Measurements from ENCODE around the gene CXCL16.

Gene CXCL16

DNA sequence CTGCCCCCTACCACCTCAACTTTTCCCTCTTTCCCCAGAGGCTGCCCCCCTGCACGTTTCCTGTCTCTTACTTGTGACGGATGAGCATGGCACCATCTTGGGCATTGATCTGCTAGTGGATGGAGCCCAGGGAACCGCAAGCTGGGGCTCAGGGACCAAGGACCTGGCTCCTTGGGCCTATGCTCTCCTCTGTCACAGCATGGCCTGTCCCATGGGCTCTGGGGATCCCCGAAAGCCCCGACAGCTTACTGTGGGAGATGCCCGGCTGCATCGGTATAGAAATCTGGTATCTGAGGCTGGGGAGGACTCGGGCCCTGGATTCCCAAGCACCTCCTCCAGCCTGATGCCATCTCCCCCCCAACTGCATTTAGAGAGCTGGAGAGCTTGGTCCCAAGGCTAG is 1.8 kb upstream of the CXCL16 start:
- H2AFZ ChIP-seq (ENCODE audit: low read length) = no peak overlapping the region
- H4K8ac ChIP-seq (ENCODE audit: low read depth, low read length) = no peak overlapping the region
- H2BK12ac ChIP-seq (ENCODE audit: low read length) = peak overlapping the region; percentile 22
- peak overlapping the region; percentile 38 for H3K18ac ChIP-seq (ENCODE audit: low read length)
- no peak overlapping the region for H3K27ac ChIP-seq (replicated peaks; ENCODE audit: low read length)
- no peaks in the 10 kb centered on the region for H3K36me3 ChIP-seq (replicated peaks in 1 of 2; ENCODE audit: control insufficient read depth in 2 of 2, insufficient read depth in 2 of 2, low read length in 2 of 2)
- peaks cover 2% of the 10 kb centered on the region for H3K79me1 ChIP-seq (ENCODE audit: low read depth, low read length)
- no peak for DNase-seq (ENCODE audit: low spot score)
- H3K4me1 ChIP-seq (ENCODE audit: control insufficient read depth in 2 of 2, insufficient read depth in 1 of 2, low read depth in 1 of 2, low read length in 2 of 2) = peaks cover 5 to 7% of the 10 kb centered on the region in 2 donors
- H3K4me3 ChIP-seq (ENCODE audit: low read length in 2 of 2) = no peak overlapping the region
- no peak overlapping the region for H3K9ac ChIP-seq (ENCODE audit: low read depth, low read length, poor library complexity)
- peak overlapping the region; percentile 71 for H3K14ac ChIP-seq (ENCODE audit: low read length)
- peaks cover 23 to 98% (median 71%) of the 10 kb centered on the region in 3 experiments for H3K27me3 ChIP-seq (ENCODE audit: control insufficient read depth in 3 of 3, insufficient read depth in 3 of 3, low read depth in 1 of 3, low read length in 3 of 3)
- no peak overlapping the region for H2AK5ac ChIP-seq (ENCODE audit: low read depth, low read length)
- H3K4ac ChIP-seq (ENCODE audit: low read length) = no peak overlapping the region
- no peak overlapping the region for H2BK15ac ChIP-seq (ENCODE audit: low read length)
- no CpG with 5 or more reads among the region's 8 CpGs for WGBS, 2 donors (ENCODE audit: extremely low coverage in 2 of 2, insufficient read length in 2 of 2, insufficient replicate concordance in 1 of 2)
- H4K91ac ChIP-seq (ENCODE audit: low read depth, low read length, poor library complexity) = no peak overlapping the region
- peaks cover 0 to 4% of the 10 kb centered on the region in 2 donors for H3K9me3 ChIP-seq (replicated peaks in 1 of 2; ENCODE audit: control insufficient read depth in 2 of 2, insufficient read depth in 1 of 2, low read depth in 1 of 2, low read length in 2 of 2)
- no peak overlapping the region for H2BK5ac ChIP-seq (ENCODE audit: low read length)
- H3K23ac ChIP-seq (ENCODE audit: low read depth, low read length, poor library complexity) = peak overlapping the region; percentile 20
- H2BK120ac ChIP-seq (ENCODE audit: low read depth, low read length) = no peak overlapping the region
- no peak overlapping the region for H3K4me2 ChIP-seq (ENCODE audit: insufficient read depth, low read length, poor library complexity, severe bottlenecking)

- H3K4me1 ChIP-seq (ENCODE audit: control insufficient read depth in 2 of 2, insufficient read depth in 1 of 2, low read depth in 1 of 2, low read length in 2 of 2) = peaks cover 5 to 7% of the 10 kb centered on the region in 2 donors
- no CpG with 5 or more reads among the region's 8 CpGs for WGBS, 2 donors (ENCODE audit: extremely low coverage in 2 of 2, insufficient read length in 2 of 2, insufficient replicate concordance in 1 of 2)
Observed at GRCh38 chr17:4740584-4740983, 856 bp upstream of the CXCL16 start.

GRCh38 chr17:4740025-4740351 is 260 bp upstream of the CXCL16 start:
- peak overlapping the region; percentile 89 for H3K18ac ChIP-seq (ENCODE audit: low read length)
- H2BK120ac ChIP-seq (ENCODE audit: low read depth, low read length) = no peak overlapping the region
- H2BK15ac ChIP-seq (ENCODE audit: low read length) = no peak overlapping the region
- no peaks in the 10 kb centered on the region for H3K36me3 ChIP-seq (replicated peaks in 1 of 2; ENCODE audit: control insufficient read depth in 2 of 2, insufficient read depth in 2 of 2, low read length in 2 of 2)
- no peak overlapping the region for H4K91ac ChIP-seq (ENCODE audit: low read depth, low read length, poor library complexity)
- no peaks in the 10 kb centered on the region for H3K79me1 ChIP-seq (ENCODE audit: low read depth, low read length)
- H2BK5ac ChIP-seq (ENCODE audit: low read length) = no peak overlapping the region
- H3K4me1 ChIP-seq (ENCODE audit: control insufficient read depth in 2 of 2, insufficient read depth in 1 of 2, low read depth in 1 of 2, low read length in 2 of 2) = peaks cover 3 to 5% of the 10 kb centered on the region in 2 donors
- H2BK12ac ChIP-seq (ENCODE audit: low read length) = peak overlapping the region; percentile 84
- no peak overlapping the region for H3K4ac ChIP-seq (ENCODE audit: low read length)
- H3K23ac ChIP-seq (ENCODE audit: low read depth, low read length, poor library complexity) = peak overlapping the region; percentile 80
- no CpG with 5 or more reads among the region's 13 CpGs for WGBS, 2 donors (ENCODE audit: extremely low coverage in 2 of 2, insufficient read length in 2 of 2, insufficient replicate concordance in 1 of 2)
- H2AK5ac ChIP-seq (ENCODE audit: low read depth, low read length) = peak overlapping the region; percentile 37
- H3K27ac ChIP-seq (replicated peaks; ENCODE audit: low read length) = no peak overlapping the region
- H4K8ac ChIP-seq (ENCODE audit: low read depth, low read length) = no peak overlapping the region
- peak overlapping the region; percentile 84 for H3K4me2 ChIP-seq (ENCODE audit: insufficient read depth, low read length, poor library complexity, severe bottlenecking)
- H3K9ac ChIP-seq (ENCODE audit: low read depth, low read length, poor library complexity) = no peak overlapping the region
- no peak overlapping the region for H3K14ac ChIP-seq (ENCODE audit: low read length)
- peaks cover 0 to 4% of the 10 kb centered on the region in 2 donors for H3K9me3 ChIP-seq (replicated peaks in 1 of 2; ENCODE audit: control insufficient read depth in 2 of 2, insufficient read depth in 1 of 2, low read depth in 1 of 2, low read length in 2 of 2)
- peak overlapping the region; percentile 46 to 73 for H3K4me3 ChIP-seq (ENCODE audit: low read length in 2 of 2)
- peak overlapping the region; percentile 98 for H2AFZ ChIP-seq (ENCODE audit: low read length)
- no peak for DNase-seq (ENCODE audit: low spot score)
- H3K27me3 ChIP-seq (ENCODE audit: control insufficient read depth in 3 of 3, insufficient read depth in 3 of 3, low read depth in 1 of 3, low read length in 3 of 3) = peaks cover 23 to 89% (median 70%) of the 10 kb centered on the region in 3 experiments

More at GRCh38 chr17:4740584-4740983, 856 bp upstream of the CXCL16 start:
- Histone ChIP-seq H3K4ac (ENCODE audit: low read length) (no peak overlapping the region), H2BK120ac (ENCODE audit: low read depth, low read length) (no peak overlapping the region), H3K9ac (ENCODE audit: low read depth, low read length, poor library complexity) (no peak overlapping the region), H2AK5ac (ENCODE audit: low read depth, low read length) (no peak overlapping the region), H3K23ac (ENCODE audit: low read depth, low read length, poor library complexity) (peak overlapping the region; percentile 40), H3K14ac (ENCODE audit: low read length) (no peak overlapping the region), H3K18ac (ENCODE audit: low read length) (no peak overlapping the region), H2BK15ac (ENCODE audit: low read length) (no peak overlapping the region), H3K36me3 (replicated peaks in 1 of 2; ENCODE audit: control insufficient read depth in 2 of 2, insufficient read depth in 2 of 2, low read length in 2 of 2) (no peaks in the 10 kb centered on the region), H3K4me3 (ENCODE audit: low read length in 2 of 2) (no peak overlapping the region), H3K9me3 (replicated peaks in 1 of 2; ENCODE audit: control insufficient read depth in 2 of 2, insufficient read depth in 1 of 2, low read depth in 1 of 2, low read length in 2 of 2) (peaks cover 0 to 4% of the 10 kb centered on the region in 2 donors), H2AFZ (ENCODE audit: low read length) (no peak overlapping the region), H4K8ac (ENCODE audit: low read depth, low read length) (no peak overlapping the region), H4K91ac (ENCODE audit: low read depth, low read length, poor library complexity) (no peak overlapping the region), H3K27ac (replicated peaks; ENCODE audit: low read length) (no peak overlapping the region), H3K79me1 (ENCODE audit: low read depth, low read length) (peaks cover 2% of the 10 kb centered on the region), H3K27me3 (ENCODE audit: control insufficient read depth in 3 of 3, insufficient read depth in 3 of 3, low read depth in 1 of 3, low read length in 3 of 3) (peaks cover 23 to 95% (median 75%) of the 10 kb centered on the region in 3 experiments), H2BK12ac (ENCODE audit: low read length) (peak overlapping the region; percentile 36), H3K4me2 (ENCODE audit: insufficient read depth, low read length, poor library complexity, severe bottlenecking) (no peak overlapping the region), H2BK5ac (ENCODE audit: low read length) (no peak overlapping the region)
- no peak for DNase-seq (ENCODE audit: low spot score)

GRCh38 chr17:4738136-4739121 is 1.3 kb downstream of the CXCL16 start:
- Histone ChIP-seq H3K27ac (replicated peaks; ENCODE audit: low read length) (no peak overlapping the region), H3K9me3 (replicated peaks in 1 of 2; ENCODE audit: control insufficient read depth in 2 of 2, insufficient read depth in 1 of 2, low read depth in 1 of 2, low read length in 2 of 2) (peaks cover 0 to 4% of the 10 kb centered on the region in 2 donors), H3K14ac (ENCODE audit: low read length) (no peak overlapping the region), H2AK5ac (ENCODE audit: low read depth, low read length) (no peak overlapping the region), H3K4me1 (ENCODE audit: control insufficient read depth in 2 of 2, insufficient read depth in 1 of 2, low read depth in 1 of 2, low read length in 2 of 2) (peaks cover 3% of the 10 kb centered on the region in 2 donors), H4K8ac (ENCODE audit: low read depth, low read length) (no peak overlapping the region), H2BK120ac (ENCODE audit: low read depth, low read length) (no peak overlapping the region), H2BK5ac (ENCODE audit: low read length) (no peak overlapping the region), H2BK15ac (ENCODE audit: low read length) (peak overlapping the region; percentile 4), H3K36me3 (replicated peaks in 1 of 2; ENCODE audit: control insufficient read depth in 2 of 2, insufficient read depth in 2 of 2, low read length in 2 of 2) (no peaks in the 10 kb centered on the region), H3K79me1 (ENCODE audit: low read depth, low read length) (no peaks in the 10 kb centered on the region), H3K27me3 (ENCODE audit: control insufficient read depth in 3 of 3, insufficient read depth in 3 of 3, low read depth in 1 of 3, low read length in 3 of 3) (peaks cover 23 to 73% (median 57%) of the 10 kb centered on the region in 3 experiments), H3K4me3 (ENCODE audit: low read length in 2 of 2) (peak overlapping the region in 1 of 2 donors; percentile 46), H2BK12ac (ENCODE audit: low read length) (no peak overlapping the region), H3K4ac (ENCODE audit: low read length) (no peak overlapping the region), H3K23ac (ENCODE audit: low read depth, low read length, poor library complexity) (peak overlapping the region; percentile 75), H3K9ac (ENCODE audit: low read depth, low read length, poor library complexity) (peak overlapping the region; percentile 30), H2AFZ (ENCODE audit: low read length) (peak overlapping the region; percentile 98), H4K91ac (ENCODE audit: low read depth, low read length, poor library complexity) (no peak overlapping the region), H3K18ac (ENCODE audit: low read length) (no peak overlapping the region), H3K4me2 (ENCODE audit: insufficient read depth, low read length, poor library complexity, severe bottlenecking) (no peak overlapping the region)
- DNase-seq (ENCODE audit: low spot score) = no peak
- WGBS, 2 donors (ENCODE audit: extremely low coverage in 2 of 2, insufficient read length in 2 of 2, insufficient replicate concordance in 1 of 2) = no CpG with 5 or more reads among the region's 41 CpGs

Data from neuronal stem cell (in vitro differentiated cells).